HG03175 (cell line): ENCODE results near the gene CMKLR1.

Experiments
- ATAC-seq: cut with Tn5 transposase; IDR thresholded peaks from one replicate; pipeline ENCODE4 v1.9.1; 2021; ENCODE audit warnings: mild to moderate bottlenecking, moderate library complexity; ENCODE audit not compliant: unreplicated experiment

CMKLR1 gene

GRCh38 chr12:108338915-108339657 lies at the start of gene CMKLR1:
CMKLR1 (minus strand) TSS chr12:108339311; CDS start chr12:108293591, 45,720 bp downstream.
- no peak for ATAC-seq

- no peak for ATAC-seq
These were observed 48.7 kb upstream of the CMKLR1 start for GRCh38 chr12:108387771-108388170.

- ATAC-seq = no peak
These were observed 47.7 kb upstream of the CMKLR1 start for GRCh38 chr12:108386709-108387360.

DNA sequence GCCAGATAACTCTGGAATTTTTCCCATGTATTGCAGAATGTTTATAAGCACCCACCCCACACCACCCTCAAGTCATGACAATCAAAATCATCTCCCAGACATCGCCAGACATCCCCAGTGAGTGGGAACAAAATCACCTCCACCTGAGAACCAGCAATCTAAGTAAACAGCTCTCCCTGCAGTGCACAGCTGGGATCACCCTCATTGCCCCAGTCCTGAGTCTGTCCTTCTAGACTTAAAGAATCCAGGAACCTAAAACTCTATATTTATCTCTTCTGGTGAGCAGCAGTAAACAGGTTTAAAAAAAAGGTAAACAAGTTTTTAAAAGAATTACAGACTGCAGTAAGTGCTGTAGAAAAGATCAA lies 43.3 kb upstream of the CMKLR1 start:
- ATAC-seq = no peak

DNA sequence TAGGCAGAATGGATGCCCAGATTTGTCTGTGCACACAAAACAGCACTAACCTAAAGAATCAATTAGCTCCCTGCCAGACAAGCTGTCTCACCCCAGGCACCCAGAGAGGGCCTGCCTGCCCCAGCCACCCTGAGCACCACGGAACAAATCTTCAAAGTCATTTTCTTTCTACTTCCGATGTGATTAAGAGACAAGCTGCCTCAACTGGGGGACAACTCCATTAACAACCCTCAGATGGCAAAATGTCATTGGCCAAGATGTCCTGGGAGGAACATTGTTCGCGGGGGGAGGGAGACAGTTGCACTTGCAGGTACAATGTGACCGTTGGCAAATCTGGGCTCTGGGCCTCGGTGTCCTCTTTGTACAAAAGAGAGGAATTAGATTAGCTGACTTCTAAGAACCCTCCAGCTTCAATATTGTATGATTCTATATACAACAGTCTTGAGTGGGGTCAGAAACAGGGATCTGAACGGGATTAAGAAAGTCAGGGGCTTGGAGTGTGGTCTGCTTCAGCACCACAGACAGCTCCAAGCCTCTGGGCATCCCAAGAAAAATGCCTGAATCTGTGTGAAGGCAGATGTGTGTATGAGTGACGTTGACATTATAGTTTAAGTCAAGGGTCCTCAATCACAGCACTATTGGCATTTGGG lies 42.8 kb upstream of the CMKLR1 start:
- ATAC-seq = no peak

DNA sequence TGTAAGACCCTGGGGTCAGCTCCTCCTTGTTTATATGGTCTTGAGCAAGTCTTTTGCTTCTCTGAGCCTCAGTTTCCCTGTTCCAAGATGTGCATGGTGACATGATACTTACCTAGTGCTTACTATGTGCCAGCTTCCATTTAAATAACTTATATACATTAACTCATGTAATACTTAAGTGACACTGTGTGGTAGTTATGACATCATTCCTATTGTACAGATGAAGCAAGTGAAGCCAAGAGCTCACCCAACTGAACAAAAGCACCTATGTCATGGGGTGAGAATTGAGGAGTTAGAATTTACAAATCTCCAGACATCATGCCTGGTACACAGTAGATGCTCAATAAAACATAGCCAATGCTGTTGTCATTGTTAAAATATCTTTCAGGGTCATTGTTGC lies 41.3 kb upstream of the CMKLR1 start:
- no peak for ATAC-seq

DNA sequence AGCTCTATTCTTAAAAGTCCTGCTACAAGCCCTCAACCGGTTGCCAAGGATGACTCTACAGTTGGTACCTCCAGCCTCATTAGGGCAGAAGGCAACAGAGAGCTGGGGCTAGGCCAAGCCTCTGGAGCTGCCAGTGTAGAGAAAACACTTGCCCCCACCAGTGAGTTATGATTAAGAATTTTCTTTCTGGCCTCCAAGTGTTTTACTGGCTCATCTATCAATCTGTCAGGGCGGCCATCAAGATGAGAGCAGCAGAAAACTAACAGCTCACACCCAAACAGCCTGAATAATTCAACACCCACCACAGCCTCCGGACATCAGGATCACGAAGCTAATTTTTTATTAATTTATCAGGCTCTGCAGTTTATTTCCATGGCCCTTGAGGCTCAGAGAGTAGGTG lies 40.7 kb upstream of the CMKLR1 start:
- ATAC-seq = no peak

- ATAC-seq = no peak
These were observed 39.8 kb upstream of the CMKLR1 start for GRCh38 chr12:108378926-108379325.

DNA sequence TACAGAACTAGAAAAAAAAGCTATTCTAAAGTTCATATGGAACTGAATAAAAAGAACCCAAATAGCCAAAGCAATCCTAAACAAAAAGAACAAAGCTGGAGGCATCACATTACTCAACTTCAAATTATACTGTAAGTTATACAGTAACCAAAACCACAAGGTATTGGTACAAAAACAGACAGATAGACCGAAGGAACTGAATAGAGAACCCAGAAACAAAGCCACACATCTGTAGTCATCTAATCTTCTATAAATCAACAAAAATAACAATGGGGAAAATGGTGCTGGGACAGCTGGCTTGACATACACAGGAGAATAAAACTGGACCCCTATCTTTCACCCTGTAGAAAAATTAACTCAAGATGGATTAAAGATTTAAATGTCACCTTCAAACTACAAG lies 38.1 kb upstream of the CMKLR1 start:
- no peak for ATAC-seq

DNA sequence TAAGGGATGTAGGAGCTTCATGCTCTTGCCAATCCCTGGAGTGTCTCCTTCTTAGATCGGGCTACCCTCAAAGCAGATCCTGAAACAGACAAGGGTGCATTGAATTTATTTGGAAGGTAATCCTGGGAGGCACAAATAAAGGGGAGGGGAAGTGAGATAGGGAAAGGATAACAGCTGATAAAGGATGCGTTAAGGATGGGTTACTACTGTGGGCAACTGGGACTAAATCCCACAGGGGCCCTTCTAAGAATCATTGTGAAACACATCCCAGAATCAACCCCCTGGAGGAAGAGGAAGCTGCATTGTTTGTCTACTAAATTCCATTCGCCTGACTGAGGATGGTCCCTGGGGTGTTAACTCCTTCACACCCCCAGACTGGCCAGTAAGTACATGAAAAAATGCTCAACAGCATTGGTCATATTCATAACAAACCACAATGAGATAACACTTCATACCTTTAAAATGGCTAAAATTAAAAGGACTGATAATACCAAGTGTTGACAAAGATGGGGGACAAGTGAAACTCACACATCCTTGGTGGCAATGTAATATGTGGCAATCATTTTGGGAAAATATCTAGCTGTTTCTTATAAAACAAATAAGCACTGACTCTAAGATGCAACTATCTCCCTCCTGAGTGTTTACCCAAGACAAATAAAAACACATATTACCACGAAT lies 37.0 kb upstream of the CMKLR1 start:
- no peak for ATAC-seq

DNA sequence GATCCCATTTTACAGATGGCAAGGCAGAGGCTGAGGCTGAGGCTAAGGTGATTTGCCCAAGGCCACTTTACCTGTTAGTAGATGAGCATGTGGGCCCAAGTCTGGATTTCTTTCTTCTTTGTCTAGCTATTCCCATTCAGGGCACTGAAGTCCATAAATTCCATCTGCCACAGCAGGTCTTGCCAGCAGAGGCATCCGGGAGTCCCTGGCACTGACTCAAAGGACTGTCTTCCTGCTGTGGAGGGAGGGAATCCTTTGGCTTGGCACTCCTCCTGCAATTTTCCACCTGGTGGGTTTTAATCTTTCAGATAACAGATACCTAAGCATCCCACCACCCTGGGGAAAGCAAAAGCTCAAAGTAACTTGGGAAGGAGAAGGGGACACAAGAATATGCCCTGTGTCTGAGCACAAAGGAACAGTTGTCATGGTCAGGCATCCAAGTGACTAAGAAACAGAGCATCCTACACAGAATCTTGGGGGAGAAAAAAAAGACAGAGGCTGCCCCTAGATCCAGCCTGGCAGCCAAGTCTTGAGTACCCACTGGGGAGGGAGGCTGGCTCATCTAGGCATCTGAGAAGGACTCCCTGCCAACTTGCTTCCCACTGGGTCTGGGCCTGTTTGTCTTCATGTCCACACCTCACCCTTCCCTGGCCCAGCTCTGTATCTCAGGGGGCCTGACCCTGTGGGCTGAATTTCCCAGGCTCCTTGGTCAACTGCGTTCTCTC lies 35.6 kb upstream of the CMKLR1 start:
- ATAC-seq = no peak

GRCh38 chr12:108373111-108373510 lies 34.0 kb upstream of the CMKLR1 start:
- no peak for ATAC-seq

- no peak for ATAC-seq
These were observed 32.8 kb upstream of the CMKLR1 start for GRCh38 chr12:108371801-108372344.

DNA sequence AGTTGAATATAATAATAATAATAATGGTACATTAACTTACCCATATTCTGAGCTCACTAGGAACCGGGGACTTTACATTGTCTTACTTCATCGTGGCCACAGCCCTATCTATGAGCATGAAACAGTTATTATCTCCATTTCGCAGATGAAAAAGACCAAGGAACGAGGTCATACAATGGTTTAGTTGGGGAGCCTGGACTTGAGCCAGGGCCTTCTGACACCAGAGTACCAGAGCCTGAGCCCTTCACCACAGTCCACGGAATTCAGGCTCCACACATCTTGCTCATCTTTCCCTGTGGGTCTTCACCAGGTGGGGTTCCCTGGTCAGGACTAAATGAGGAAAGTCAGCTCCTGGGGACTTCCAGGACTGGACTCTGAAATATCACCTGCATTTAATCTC lies 31.3 kb upstream of the CMKLR1 start:
- ATAC-seq = no peak

DNA sequence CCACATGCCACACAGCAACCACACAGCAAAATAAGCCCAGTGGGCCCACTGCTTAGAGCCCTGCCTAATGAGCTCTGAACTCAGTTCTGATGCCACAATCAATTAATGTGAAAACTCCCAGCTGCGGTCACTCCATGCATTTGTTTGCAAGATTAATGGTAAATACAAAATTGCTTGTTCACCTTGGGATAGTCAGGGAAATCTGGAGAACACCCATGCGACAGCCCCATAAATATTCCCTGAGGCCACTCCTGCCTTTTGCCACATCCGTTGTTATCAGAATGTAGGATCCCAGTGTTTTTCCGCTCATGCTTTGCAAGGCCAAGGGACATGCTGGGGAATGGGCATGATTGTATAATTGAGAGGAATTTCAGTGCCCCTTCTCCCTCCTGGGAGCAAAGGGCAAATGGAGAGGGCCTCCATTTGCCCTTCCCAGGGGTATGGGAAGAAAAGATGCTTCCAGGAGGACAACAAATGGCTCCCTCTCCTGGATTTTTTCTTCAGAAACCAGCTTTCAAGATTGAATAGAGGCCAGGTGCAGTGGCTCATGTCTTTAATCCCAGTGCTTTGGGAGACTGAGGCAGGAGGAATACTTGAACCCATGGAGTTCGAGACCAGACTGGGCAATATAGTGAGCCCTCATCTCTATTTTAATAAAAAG lies 30.8 kb upstream of the CMKLR1 start:
- ATAC-seq = no peak

- ATAC-seq = no peak
These were observed 29.0 kb upstream of the CMKLR1 start for GRCh38 chr12:108368089-108368488.

GRCh38 chr12:108367436-108367835 lies 28.3 kb upstream of the CMKLR1 start:
- ATAC-seq = no peak

GRCh38 chr12:108365324-108365723 lies 26.2 kb upstream of the CMKLR1 start:
- ATAC-seq = no peak

- ATAC-seq = no peak
These were observed 25.8 kb upstream of the CMKLR1 start for GRCh38 chr12:108364879-108365278.

DNA sequence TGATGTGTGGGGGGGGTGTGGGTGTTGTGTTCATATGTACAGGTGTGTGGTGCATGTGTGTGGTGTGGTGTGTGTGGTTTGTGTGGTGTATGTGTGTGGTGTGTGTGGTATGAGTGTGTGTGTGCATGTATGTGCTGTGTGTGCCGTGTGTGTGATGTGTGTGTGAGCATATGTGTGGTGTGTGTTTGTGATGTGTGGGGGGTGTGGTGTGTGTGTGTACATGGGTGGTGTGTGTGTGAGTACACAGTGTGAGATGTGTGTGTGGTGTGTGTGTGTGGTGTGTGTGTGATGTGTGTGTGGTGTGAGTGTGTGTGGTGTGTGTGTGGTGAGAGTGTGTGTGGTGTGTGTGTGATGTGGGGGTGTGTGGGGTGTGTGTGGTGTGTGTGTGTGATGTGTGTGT lies 24.5 kb upstream of the CMKLR1 start:
- no peak for ATAC-seq
